Suprapubic skin (tissue), 3 donors: ENCODE data around the gene FBN1.

Experiments used
- POLR2A ChIP-seq, 2 donors: fragments of 450-650 bp; IDR thresholded peaks; one replicate each; pipeline ENCODE4 v1.6.1; 2017; ENCODE audit warnings: antibody characterized with exemption in 2 of 2, mild to moderate bottlenecking in 2 of 2, moderate library complexity in 2 of 2
- TF ChIP-seq, protein P1 (sequence below), 2 donors: fragments of 200-600 bp in 1 of 2; fragments of 450-650 bp in 1 of 2; sonication (generic) in 1 of 2; IDR thresholded peaks; one replicate each; pipeline ENCODE4 v1.5.1; 2016 to 2019; ENCODE audit warnings: antibody characterized with exemption in 2 of 2, mild to moderate bottlenecking in 1 of 2, moderate library complexity in 1 of 2

DNA sequence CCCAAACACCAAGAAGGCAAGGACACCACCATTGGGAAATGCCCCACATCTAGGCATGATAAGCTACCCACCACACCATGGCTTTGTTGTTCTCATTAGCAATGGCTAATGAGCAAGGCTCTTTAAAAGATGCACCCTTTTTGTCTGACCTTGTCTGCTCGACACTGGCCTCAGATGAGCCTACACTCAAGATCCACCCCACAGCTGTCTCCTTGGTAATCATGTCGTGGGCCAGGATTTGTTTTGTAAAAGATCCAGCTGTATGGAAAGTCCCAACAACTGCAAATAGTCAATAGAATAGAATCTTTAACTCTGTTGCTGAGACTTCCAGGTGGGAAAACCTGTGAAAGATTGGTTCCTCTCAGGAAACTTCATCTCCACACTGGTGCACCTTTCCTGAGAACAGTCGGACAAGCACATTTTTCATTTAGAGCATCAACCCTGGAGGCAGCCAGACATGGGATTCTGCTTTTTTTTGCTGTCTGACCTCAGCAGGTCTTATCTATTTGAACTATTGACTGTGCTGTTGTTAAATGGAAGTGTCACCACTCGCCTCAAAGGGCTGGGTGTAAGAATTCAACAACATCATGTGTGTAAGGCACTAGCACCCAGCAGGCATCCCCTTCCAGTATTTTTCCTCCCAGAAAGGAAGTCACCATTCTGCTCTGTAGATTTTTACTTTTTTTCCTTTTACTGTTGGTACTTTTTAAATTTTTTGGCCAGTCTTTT lies 278.8 kb downstream of the FBN1 start:
- TF ChIP-seq, protein P1, sequence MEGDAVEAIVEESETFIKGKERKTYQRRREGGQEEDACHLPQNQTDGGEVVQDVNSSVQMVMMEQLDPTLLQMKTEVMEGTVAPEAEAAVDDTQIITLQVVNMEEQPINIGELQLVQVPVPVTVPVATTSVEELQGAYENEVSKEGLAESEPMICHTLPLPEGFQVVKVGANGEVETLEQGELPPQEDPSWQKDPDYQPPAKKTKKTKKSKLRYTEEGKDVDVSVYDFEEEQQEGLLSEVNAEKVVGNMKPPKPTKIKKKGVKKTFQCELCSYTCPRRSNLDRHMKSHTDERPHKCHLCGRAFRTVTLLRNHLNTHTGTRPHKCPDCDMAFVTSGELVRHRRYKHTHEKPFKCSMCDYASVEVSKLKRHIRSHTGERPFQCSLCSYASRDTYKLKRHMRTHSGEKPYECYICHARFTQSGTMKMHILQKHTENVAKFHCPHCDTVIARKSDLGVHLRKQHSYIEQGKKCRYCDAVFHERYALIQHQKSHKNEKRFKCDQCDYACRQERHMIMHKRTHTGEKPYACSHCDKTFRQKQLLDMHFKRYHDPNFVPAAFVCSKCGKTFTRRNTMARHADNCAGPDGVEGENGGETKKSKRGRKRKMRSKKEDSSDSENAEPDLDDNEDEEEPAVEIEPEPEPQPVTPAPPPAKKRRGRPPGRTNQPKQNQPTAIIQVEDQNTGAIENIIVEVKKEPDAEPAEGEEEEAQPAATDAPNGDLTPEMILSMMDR (IDR thresholded peaks at IDR 0.05), result no peak
- no peak for TF ChIP-seq POLR2A (IDR thresholded peaks at IDR 0.05)
